Diencephalon (tissue), 1 donor: Measurements from ENCODE around the gene MMS22L. TPM values are rescaled to one million over a fixed set of nuclear protein-coding genes. Genes with fewer than 3 reads are reported as not detected.

ENCODE experiments used
- total RNA-seq: library from RNA; depleted of rRNA; stranded (reverse); fragments of >200 nt; gene quantifications from one replicate; pipeline ENCODE4 v1.2.3, GENCODE V29; 2014

The MMS22L gene, protein sequence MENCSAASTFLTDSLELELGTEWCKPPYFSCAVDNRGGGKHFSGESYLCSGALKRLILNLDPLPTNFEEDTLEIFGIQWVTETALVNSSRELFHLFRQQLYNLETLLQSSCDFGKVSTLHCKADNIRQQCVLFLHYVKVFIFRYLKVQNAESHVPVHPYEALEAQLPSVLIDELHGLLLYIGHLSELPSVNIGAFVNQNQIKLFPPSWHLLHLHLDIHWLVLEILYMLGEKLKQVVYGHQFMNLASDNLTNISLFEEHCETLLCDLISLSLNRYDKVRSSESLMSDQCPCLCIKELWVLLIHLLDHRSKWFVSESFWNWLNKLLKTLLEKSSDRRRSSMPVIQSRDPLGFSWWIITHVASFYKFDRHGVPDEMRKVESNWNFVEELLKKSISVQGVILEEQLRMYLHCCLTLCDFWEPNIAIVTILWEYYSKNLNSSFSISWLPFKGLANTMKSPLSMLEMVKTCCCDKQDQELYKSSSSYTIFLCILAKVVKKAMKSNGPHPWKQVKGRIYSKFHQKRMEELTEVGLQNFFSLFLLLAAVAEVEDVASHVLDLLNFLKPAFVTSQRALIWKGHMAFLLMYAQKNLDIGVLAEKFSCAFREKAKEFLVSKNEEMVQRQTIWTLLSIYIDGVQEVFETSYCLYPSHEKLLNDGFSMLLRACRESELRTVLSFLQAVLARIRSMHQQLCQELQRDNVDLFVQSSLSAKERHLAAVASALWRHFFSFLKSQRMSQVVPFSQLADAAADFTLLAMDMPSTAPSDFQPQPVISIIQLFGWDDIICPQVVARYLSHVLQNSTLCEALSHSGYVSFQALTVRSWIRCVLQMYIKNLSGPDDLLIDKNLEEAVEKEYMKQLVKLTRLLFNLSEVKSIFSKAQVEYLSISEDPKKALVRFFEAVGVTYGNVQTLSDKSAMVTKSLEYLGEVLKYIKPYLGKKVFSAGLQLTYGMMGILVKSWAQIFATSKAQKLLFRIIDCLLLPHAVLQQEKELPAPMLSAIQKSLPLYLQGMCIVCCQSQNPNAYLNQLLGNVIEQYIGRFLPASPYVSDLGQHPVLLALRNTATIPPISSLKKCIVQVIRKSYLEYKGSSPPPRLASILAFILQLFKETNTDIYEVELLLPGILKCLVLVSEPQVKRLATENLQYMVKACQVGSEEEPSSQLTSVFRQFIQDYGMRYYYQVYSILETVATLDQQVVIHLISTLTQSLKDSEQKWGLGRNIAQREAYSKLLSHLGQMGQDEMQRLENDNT
- total RNA-seq = 14.3 TPM

DNA sequence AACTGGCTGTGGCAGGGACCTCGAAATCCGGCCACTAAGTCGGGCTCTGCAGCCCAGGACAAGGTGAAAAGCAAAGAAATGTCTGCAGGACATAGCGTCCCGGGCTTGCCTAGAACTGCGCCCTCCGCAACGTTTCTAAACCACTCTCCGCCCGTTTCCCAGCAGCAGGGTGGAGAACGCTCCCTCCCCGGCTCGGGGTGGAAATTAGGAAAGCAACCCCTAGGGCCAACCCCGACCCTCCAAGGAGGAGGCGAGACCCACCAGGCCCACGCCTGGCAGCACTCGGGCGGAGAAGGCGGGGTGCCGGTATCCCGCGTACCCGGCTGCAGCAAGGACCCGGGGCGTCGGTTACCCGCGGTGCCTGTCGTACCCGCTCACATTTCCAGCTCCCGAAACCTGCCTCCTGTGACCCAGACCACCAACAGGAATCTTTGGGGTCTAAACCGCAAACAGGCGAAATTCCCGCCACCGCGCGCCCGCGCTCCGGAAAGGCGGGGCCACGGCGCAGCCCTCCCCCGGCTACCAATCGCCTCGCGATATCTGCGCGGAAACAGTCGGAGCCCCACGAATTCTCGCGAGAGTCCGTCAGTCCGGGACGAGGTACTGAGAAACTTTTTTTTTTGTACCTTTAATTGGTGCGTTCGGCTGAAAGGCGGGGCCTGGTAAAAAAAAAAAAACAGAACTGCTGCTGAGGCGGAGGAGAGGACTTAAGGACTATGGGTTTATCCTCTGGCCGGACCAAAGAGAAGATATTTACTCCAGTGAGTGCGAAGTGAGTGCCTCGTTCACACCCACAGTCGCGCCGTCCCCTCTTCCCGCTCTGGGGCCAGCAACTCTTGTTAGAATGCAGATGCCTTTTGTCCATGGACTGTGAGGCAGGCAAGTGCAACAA is at the start of gene MMS22L:
MMS22L (minus strand) TSS at position 491 of the 892 bp plus-strand sequence. CDS start 739 bp downstream, outside the sequence.

